GM11168 (cell line): ENCODE measurements around the gene ZBTB40.

ENCODE experiments used
- in situ Hi-C: fragments of 300-500 bp; cut with MboI; formaldehyde crosslinking; loops from one replicate; pipeline ENCODE4 v1.12.0; 2022; ENCODE audit warnings: low sequenced_read_pairs; ENCODE audit not compliant: unreplicated experiment

Gene ZBTB40, protein sequence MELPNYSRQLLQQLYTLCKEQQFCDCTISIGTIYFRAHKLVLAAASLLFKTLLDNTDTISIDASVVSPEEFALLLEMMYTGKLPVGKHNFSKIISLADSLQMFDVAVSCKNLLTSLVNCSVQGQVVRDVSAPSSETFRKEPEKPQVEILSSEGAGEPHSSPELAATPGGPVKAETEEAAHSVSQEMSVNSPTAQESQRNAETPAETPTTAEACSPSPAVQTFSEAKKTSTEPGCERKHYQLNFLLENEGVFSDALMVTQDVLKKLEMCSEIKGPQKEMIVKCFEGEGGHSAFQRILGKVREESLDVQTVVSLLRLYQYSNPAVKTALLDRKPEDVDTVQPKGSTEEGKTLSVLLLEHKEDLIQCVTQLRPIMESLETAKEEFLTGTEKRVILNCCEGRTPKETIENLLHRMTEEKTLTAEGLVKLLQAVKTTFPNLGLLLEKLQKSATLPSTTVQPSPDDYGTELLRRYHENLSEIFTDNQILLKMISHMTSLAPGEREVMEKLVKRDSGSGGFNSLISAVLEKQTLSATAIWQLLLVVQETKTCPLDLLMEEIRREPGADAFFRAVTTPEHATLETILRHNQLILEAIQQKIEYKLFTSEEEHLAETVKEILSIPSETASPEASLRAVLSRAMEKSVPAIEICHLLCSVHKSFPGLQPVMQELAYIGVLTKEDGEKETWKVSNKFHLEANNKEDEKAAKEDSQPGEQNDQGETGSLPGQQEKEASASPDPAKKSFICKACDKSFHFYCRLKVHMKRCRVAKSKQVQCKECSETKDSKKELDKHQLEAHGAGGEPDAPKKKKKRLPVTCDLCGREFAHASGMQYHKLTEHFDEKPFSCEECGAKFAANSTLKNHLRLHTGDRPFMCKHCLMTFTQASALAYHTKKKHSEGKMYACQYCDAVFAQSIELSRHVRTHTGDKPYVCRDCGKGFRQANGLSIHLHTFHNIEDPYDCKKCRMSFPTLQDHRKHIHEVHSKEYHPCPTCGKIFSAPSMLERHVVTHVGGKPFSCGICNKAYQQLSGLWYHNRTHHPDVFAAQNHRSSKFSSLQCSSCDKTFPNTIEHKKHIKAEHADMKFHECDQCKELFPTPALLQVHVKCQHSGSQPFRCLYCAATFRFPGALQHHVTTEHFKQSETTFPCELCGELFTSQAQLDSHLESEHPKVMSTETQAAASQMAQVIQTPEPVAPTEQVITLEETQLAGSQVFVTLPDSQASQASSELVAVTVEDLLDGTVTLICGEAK

DNA sequence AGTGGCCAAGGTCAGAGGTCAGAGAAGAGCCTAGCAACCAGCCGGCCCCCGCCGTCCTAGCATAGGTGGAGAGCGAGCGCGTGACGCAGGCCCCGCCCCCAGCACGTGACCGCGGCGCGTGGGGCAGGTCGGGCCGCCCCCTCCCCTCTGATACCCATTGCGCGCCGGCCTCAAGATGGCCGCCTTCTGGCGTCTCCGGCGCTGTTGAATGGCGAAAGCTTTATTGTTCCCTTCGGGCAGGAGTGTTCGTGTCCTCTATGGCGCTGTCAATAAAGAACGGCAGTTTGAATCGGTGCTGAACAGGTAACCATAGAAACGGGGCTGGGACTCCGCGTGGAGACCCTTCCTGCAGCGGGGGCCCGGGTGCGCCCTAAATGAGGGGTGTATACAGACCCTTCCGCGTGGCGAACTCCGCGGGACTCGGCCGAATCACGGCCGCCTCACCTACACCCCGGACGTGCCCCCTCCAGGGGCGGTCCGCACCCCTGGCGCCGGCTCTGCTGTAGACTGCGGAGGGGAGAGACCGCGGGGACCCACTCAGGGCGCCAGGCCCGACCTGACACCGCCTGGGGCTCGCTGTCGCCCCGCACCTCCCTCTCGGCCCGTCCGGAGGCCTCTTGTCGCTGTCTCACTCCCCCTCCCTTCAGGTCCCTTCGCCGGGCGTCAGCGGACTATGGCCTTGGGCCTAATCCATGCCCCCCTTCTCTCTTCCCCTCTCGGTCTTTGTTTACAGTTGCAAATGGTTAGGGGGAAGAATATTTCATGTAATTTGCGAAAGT, at the start of gene ZBTB40:
Gene ZBTB40 (plus strand): TSS at position 150 of the 779 bp plus-strand sequence. CDS start 38,098 bp downstream, outside the sequence.
- in situ Hi-C loops, result no loop called here

DNA sequence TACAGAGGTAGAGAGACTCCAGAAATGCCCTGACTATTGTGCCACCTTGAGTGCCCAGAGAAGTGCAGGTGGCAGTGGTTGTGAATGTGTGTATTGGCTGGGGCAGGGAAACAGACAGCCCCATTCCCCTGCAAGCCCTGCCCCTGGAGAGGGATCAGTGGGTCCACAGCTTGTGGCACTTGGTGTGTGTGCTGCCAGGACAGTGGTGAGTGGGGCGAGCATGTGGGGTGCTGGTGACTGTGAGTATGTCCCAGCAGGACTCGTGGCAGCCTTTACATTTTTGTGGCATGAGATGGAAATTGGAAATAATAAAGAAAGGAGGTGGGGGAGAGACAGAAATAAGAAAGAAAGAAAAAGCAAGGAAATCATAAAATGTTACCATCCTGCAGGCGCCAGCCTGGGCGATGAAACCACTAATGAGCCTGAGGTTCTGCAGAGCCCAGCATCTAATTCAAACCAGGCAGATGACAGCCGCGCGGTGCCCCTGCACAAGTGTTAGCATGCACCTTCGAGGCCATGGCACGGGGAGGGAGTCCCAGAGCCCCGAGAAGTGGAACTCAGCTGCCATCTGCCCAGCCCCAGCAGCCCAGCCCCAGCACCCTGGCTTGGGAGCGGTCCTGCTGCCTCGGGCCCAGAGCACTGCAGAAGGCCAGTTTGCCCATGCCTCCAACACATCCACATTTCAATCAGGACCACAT, 49.1 kb upstream of the ZBTB40 start:
- in situ Hi-C loops, result no loop called here

DNA sequence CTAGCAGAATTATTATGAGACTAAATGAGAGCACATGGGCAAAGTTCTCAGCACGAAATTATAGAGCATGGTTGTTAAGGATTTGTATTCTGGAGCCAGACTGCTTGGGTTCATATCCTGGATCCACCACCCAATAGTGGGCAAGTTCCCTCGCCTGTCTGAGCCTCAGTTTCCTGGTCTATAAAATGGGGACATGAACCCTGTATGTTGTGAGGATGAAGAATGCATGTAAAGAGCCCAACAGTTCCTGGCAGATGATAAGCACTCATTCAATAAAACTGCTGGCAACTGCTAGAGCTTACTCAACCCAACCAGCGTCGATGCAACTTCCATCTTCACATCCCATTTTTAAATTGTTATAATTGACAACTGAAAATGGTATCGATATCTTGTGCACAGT, 47.2 kb upstream of the ZBTB40 start:
- in situ Hi-C loops, result no loop called here

DNA sequence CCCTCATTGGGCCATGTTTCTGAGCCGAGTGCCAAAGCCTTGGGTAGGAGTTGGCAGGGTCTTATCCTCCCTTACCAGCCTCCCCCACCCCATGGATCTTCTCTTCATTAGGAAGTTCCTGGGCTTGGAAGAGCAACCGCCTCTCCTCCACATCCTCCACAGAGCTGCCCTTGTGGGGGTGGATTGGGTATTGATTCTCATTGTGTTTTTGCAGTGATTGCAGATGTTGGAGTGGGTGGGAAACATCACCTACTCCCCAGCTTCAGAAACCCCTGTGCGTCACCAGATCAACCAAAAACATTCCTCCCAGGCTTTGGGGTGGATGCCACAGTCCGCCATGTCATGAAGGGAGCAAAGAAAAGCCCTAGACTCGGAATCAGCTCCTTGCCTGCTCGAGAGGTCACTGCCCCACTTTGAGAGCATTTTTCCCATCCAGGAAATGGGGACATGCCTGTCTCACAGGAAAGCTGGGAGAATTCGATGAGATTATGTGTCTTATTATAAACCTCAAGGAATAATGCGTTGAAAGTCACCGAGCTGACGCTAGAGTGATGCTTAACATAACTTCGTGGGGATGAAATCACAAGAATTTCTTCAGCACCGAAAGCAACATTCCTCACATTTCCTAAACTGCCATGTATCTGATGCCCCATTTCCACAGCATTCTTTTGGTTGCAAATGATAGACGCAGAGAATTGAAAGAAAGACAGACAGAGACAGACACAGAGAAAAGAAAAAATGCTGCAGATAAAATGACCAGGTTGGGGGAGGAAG, 44.7 kb upstream of the ZBTB40 start:
- in situ Hi-C loops, result no loop called here

DNA sequence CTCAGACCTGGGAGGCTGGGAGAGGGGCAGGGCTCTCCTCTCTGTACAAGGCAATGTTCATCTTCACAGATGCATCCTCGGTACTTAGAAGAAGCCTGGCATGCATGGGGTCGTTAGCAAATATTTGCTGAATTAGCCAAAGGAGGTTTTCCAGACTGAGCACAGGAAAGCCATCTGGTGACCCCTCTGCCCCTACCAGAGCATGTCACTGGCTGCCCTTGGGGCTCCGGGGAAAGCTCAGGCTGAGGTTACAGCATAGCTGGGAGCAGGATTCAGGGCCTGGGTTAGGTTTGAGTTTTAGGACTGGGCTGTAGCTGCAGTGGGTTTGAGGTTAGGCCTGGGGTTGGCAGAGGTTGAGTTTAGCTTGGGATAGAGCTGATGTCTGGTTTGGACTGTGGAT, 43.4 kb upstream of the ZBTB40 start:
- in situ Hi-C loops, result no loop called here

DNA sequence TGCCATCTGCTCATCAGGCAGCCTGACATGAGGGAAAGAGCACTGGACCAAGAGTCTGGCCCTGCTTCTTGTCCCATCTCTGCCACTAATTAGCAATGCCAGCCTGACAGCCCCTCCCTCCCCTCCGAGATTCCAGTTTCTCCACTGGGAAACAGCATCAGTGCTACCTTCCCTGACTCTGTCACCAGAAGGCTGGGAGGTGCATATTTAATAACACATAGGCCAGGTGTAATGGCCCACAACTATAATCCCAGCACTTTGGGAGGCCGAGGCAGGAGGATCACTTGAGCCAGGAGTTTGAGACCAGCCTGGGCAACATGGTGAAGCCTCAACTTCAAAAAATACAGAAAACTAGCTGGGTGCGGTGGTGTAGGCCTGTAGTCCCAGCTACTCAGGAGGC, 41.2 kb upstream of the ZBTB40 start:
- in situ Hi-C loops, result no loop called here

DNA sequence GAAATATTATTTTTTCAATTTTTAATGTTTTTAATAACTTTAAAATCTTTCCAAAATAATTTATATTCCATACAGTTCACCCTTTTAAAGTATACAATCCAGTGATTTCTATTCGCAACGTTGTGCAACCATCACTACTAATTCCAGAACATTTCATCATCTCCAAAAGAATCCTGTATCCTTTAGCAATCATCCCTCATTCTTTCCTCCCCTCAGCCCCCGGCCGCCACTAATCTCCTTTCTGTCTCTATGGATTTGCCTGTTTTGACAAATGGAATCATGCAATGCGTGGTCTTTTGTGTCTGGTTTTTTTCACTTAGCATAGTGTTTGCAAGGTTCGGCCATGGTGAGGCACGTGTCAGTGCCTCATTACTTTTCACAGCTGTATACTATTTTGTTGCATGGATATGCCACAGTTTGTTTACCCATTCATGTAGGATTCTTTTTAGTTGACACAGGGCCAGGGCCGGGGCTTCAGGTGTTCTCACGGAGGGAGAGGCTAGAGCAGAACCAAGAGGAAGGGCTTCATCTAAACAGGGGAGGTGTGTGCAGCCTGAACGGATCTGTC, 40.6 kb upstream of the ZBTB40 start:
- in situ Hi-C loops, result no loop called here

DNA sequence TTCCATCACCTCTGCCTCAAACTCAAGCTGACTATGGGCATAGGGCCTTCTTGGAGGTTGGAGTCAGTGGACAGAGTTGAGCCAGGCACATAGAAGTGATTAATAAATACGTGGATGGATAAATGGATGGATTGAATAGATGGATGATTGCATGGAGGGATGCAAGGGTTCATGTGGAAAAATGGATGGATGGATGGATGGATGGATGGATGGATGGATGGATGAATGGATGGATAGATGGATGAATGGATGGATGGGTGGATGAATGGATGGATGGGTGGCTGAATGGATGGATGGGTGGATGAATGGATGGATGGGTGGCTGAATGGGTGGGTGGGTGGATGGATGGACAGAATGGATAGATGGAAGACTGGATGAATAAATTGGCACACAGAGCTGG, 40.1 kb upstream of the ZBTB40 start:
- in situ Hi-C loops, result no loop called here

DNA sequence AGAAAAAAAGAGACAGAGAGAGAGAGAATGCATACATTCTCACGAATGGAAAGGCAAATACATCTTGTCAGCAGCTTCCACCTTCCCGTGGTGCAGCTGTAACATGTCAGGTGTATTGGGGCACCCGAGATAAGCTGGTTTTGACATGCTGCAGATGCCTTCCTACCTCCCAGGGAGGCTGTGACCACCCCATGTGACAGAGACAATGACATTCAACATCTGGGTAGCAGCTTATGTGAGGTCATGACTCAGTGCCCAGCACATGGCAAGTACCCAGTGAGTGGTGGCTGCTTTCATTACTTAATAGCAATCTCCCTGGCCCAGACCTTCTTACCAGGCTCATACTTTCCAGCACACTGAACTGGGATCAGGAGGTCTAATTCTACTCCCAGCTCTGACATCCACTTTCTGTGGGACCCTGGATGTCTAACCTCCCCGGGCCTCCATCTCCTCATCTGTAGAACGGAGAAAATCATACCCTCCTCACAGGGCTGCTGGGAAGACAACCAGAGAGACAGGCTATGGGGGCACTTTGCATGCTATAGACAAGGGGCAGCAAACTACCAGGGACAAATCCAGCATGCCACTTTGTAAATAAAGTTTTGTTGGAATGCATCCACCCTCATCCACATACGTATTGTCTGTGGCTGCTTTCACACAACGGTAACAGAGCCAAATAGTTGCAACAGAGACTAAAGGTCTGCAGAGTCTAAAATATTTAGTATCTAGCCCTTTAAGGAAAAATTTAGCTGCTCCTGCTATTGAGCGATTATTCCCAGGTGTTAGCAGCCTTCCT, 38.5 kb upstream of the ZBTB40 start:
- in situ Hi-C loops, result no loop called here

DNA sequence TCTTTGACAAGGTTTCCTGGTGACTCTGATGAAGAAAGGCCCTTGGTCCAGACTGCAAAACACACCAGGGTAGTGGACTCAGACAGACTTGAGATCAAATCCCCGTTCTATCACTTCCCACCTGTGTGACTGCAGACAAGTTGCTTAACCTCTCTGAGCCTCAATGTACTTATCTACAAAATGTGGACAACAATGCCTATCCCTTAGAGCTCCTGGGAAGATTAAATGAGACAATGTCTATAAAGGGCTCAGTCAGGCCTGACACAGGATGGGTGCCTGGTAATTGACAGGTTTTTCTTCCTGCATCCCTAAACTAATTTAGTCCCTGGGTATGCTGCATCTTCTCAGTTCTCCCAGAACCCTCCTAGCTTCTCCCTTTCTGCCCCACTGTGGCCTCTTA, 37.9 kb upstream of the ZBTB40 start:
- in situ Hi-C loops, result no loop called here

DNA sequence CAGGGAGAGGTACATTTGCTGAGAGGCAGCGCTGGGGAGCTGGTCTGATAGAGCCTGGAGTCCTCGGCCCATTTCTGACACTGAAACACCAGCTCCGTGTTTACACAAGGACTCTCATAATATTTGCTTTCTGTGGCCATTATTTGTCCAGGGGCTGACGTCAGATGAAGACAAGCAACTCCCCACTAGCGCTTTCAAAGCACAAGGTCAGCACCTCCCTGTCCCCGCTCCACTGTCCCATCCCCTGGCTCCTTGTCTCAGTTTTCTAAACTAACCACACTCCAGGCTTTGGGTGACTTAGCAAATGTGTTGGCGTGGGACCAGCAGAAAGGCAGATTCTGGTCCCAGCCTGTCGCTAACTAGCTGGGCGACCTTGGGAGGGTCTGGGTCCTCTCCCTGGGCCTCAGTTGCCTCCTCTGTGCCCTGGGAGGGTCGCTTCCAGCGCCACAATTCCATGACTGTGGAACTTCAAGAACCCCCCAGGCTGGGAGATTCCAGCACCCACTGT, 37.4 kb upstream of the ZBTB40 start:
- in situ Hi-C loops, result no loop called here

DNA sequence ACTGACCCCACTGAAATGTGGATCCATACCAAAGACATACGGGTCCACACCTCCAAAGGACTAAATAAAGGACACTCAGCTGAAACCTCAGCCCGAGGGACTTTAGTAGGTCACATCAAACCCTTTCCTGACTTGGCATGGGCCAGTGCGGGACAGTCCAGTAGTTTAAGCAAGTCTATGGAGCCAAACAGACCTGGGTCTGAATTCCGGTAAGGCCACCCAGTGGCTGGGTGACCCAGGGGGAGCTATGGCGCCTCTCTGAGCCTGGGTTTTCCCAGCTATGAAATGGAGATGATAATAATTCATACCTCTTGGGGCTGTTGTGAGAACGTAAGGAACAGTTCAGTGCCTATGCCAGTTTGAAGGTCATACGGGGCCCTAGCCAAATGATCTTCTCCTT, 36.2 kb upstream of the ZBTB40 start:
- in situ Hi-C loops, result loop anchor here (5.0 kb wide), 1 partner anchor 288 kb away; no protein-coding TSS in a partner anchor

DNA sequence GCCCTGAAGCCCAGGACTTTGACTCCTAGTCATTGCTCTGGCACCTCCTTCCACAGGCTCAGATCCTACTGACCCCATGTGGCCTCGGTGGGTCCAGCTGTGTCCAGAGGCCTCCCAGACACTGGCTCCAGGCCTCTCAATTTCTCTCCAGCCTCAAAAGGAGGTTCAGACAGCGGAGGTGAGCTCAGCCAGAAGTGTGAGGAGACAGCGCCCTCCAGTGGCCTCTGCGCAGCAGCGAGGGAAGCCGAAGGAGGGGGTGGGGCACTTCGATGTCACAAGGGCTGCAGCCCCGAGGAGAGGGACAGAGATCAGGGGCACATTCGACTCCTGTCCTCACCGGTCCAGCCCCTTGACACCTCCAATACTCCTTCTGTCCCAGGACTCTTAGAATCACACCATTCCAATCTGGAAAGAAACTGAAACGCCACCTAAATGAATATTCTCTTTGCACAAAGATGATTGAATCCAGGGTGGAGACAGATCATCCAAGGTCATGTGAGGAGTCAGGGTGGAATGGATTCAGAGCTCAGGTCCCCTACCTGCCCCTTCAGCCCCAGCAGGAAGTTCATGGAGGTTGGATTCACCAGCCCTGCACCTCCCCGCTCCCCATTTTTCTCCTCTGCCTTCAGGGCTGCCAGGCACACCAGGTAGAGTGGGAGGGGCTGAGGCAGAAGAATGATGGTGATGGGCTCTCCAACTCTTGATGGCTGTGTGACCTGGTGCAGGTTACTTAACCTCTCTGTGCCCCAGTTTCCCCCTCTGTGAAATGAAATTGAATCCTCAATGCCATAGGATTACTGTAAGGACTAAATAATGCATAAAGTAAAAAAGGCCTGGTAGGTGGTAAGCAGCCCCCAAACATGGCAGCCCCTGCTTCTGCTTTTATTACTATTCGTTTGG, 34.8 kb upstream of the ZBTB40 start:
- in situ Hi-C loops, result loop anchor here (5.0 kb wide), 1 partner anchor 290 kb away; no protein-coding TSS in a partner anchor

DNA sequence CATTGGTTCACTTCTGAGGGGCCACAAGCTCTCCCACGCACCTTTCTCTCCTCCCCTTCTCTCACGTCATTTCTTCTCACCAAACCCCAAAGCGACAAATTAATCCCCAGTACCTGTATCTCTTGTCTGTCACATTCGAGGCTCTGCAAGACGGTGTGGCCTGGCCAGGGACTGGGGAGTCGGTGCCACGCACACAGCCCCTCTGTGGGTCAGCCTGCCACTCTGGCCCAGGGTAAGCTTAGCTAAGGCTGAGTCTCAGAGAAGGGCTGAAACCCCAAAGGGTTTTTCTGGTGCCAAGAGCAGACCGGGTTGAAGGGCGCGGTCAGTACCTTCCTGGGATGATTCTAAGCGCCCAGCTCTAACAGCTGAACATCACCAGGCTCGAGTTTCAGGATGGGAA, 34.2 kb upstream of the ZBTB40 start:
- in situ Hi-C loops, result loop anchor here (5.0 kb wide), 1 partner anchor 290 kb away; no protein-coding TSS in a partner anchor

DNA sequence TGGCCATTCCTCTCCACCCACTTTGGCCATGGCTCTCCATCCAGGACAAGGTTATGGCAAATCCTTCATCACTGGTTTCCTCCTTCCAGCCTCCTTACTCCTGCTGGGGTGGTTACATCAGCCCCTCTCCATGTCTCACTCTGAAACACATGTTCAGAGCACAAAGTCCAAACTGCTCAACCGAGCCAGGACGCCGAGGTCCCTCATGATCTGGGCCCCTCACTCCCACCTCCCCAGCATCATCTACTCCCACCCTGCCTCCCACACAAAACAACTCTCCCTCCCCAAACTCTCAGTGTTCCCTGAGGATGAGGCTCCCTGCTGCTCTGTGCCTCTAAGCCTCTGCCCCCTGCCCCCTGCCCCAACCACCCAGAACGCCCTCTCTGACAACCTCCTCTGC, 33.3 kb upstream of the ZBTB40 start:
- in situ Hi-C loops, result loop anchor here (5.0 kb wide), 1 partner anchor 291 kb away; no protein-coding TSS in a partner anchor

DNA sequence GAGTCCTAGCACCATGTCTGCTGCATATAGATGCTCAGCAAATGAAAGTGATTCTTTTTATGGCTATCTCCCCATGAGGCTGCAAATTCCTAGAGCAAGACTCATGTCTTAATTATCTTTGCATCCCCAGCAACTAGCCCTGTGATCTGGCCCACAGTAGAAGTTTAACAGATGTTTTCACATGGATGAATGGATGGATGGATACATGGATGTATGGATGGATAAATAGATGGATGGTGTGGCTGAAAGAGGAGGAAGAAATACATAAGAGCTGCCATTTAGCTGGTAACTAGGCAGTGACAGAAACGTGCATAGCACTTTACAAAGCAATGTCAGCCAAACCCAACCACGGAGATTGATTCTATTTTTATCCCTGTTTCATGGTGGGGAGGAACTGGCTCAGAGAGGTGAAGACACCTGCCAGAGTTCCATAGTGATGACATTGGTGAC, 32.7 kb upstream of the ZBTB40 start:
- in situ Hi-C loops, result loop anchor here (5.0 kb wide), 1 partner anchor 292 kb away; no protein-coding TSS in a partner anchor
